SIG-M5 (cell line): ENCODE results near the gene CFHR4.
"Not testable (repeated sequence)": the region's sequence is repeated elsewhere in the genome, so short reads cannot be mapped to it uniquely, and the experiment has no call there.

Experiments
- DNase-seq: peaks from one replicate; lab custom pipeline; 2025; lab: John Stamatoyannopoulos, UW

CFHR4 gene

GRCh38 chr1:196887515-196888239 lies at the start of gene CFHR4:
Gene CFHR4 (plus strand): TSS chr1:196888052. CDS start chr1:196888151, 99 bp downstream.
- DNase-seq, result no peak

- not testable (repeated sequence) for DNase-seq
Measured at GRCh38 chr1:196849613-196850492, 38.0 kb upstream of the CFHR4 start.

- no peak for DNase-seq
Measured at GRCh38 chr1:196856053-196856452, 31.8 kb upstream of the CFHR4 start.

GRCh38 chr1:196857188-196857587 lies 30.7 kb upstream of the CFHR4 start:
- DNase-seq, result no peak

- no peak for DNase-seq
Measured at GRCh38 chr1:196858811-196859210, 29.0 kb upstream of the CFHR4 start.

GRCh38 chr1:196860323-196860884 lies 27.4 kb upstream of the CFHR4 start:
- DNase-seq, result no peak

GRCh38 chr1:196861429-196861828 lies 26.4 kb upstream of the CFHR4 start:
- DNase-seq, result no peak

- no peak for DNase-seq
Measured at GRCh38 chr1:196866974-196867373, 20.9 kb upstream of the CFHR4 start.

- DNase-seq, result no peak
Measured at GRCh38 chr1:196873385-196873784, 14.5 kb upstream of the CFHR4 start.

GRCh38 chr1:196875935-196876334 lies 11.9 kb upstream of the CFHR4 start:
- no peak for DNase-seq

- no peak for DNase-seq
Measured at GRCh38 chr1:196877964-196878363, 9.9 kb upstream of the CFHR4 start.

GRCh38 chr1:196886560-196886959 lies 1.3 kb upstream of the CFHR4 start:
- DNase-seq, result not testable (repeated sequence)

- DNase-seq, result no peak
Measured at GRCh38 chr1:196890668-196891067, 2.8 kb downstream of the CFHR4 start.

GRCh38 chr1:196891251-196891650 lies 3.4 kb downstream of the CFHR4 start:
- DNase-seq, result no peak

GRCh38 chr1:196896355-196896754 lies 8.5 kb downstream of the CFHR4 start:
- no peak for DNase-seq

- DNase-seq, result no peak
Measured at GRCh38 chr1:196897158-196897828, 9.4 kb downstream of the CFHR4 start.

GRCh38 chr1:196902344-196902743 lies 14.5 kb downstream of the CFHR4 start:
- DNase-seq, result no peak

GRCh38 chr1:196910215-196910614 lies 22.4 kb downstream of the CFHR4 start:
- no peak for DNase-seq

- DNase-seq, result not testable (repeated sequence)
Measured at GRCh38 chr1:196912283-196912682, 24.4 kb downstream of the CFHR4 start.

GRCh38 chr1:196926839-196927238 lies 39.0 kb downstream of the CFHR4 start:
- not testable (repeated sequence) for DNase-seq

GRCh38 chr1:196932853-196933252 lies 45.0 kb downstream of the CFHR4 start:
- DNase-seq, result not testable (repeated sequence)

- DNase-seq, result no peak
Measured at GRCh38 chr1:196933531-196934189, 45.8 kb downstream of the CFHR4 start.
